Kidney glomerular epithelial cell (primary cell): ENCODE results near the gene PPP1R16B.

Experiments
- DNase-seq: peaks from one replicate; lab custom pipeline; 2025; lab: John Stamatoyannopoulos, UW

The PPP1R16B gene

DNA sequence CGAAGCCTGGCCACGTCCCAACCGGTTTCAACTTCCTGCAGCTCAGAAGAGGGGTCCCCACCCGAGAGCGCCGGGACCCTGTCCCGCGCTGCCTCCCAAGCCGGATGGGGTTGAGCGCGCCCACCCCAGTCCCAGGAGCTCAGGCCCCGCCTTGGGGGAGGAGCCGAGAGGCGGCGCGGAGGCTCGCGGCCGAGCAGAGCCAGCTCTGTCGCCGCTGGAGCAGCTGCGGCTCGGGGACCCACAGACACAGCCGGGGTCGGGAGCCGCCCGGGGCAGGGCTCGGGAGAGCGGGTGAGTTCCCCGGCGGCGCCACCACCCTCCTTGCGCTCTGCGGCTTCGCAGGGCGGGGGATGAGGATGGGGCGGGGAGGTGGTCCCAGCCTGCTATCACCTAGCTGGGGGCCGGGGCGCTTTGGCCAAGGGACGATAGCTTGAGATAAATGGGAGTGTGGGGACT, at the start of gene PPP1R16B:
Gene PPP1R16B (plus strand): TSS at position 196 of the 456 bp plus-strand sequence. CDS start 30,229 bp downstream, outside the sequence.
- DNase-seq = no peak

GRCh38 chr20:38757145-38757775, 48.2 kb upstream of the PPP1R16B start:
- DNase-seq = no peak

DNA sequence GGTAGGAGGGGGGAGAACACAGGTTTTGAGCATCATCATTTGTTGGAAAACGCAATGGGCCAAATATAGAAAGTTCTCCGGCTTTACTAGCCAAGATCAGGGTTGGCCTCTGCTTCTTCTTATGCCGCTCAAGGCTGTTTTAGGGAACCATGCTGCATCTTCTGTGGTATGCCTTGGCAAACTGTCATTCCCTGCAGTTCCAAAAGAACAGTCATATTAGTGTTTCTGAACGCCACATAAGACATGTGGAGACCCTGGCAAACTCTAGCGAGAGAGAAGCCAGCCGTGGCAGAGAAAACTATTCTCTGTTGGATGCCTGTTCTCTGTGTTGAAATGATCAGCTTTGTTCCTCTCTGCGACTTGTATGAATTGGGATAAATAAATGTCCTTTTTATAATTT, 46.4 kb upstream of the PPP1R16B start:
- no peak for DNase-seq

GRCh38 chr20:38760978-38761377, 44.5 kb upstream of the PPP1R16B start:
- no peak for DNase-seq

DNA sequence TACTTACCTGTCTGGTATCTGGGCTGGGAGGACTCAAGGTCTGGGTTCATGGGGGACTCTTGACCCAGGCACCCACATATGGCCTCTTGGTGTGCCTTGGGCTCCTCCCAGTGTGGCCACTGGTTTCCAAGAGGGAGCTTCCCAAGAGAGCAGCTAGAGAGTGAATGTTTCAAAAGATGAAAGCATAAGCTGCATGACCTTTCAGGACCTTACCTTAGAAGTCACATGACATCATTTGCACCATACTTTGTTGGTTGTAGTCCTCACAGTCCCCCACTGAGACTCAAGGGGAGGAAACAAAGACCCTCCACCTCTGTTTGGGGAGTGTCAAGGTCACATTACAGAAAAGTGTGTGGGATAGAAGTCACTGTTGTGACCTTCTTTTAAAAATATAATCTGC, 43.3 kb upstream of the PPP1R16B start:
- no peak for DNase-seq

DNA sequence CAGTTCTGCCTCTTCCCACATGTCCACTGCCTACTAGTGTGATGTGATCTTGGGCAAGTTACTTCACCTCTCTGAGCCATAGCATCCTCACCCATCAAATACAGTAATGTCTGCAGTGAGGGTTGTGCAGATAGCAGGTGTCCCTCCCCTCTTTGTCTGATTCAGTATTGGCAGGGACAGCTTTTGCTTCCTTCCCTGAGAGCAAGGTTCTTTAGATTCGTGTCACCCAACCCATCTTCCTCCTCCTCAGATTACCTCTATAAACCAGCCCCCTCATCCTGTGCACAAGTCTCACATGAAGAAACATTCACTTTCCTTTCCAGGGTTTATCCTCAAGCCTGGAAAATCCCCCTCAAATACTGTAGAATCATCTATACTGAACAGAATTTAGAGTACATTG, 41.9 kb upstream of the PPP1R16B start:
- no peak for DNase-seq

DNA sequence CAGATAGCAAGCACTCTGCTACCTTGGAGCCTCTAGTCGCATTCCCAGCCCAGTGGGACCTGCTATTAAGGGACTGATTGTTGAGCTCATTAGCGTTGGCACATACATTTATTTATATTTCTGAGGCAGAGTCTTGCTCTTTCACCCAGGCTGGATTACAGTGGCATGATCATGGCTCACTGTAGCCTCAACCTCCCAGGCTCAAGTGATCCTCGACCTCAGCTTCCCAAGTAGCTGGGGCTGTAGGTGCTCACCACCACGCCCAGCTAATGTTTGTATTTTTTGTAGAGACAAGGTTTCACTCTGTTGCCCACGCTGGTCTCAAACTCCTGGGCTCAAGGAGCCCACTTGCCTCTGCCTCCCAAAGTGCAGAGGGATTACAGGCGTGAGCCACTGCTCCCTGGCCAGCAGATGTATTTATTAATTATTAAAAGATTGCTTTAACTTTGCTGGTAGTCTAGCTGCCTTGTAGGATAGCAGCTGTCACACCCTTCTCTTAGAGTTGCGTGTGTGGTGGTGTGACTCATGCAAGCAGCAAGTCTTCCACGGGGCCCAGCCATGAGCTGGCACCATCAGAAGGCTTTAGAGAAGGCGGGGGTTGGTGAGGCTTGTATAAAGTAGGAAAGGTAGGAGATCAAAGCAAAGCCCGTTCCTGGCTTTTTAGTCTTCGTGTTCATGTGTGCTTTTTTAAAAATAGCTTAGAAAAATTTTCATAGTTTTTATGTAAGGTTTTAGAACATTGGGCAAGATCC, 40.8 kb upstream of the PPP1R16B start:
- peak; percentile 76 for DNase-seq

GRCh38 chr20:38766071-38766470, 39.4 kb upstream of the PPP1R16B start:
- no peak for DNase-seq

DNA sequence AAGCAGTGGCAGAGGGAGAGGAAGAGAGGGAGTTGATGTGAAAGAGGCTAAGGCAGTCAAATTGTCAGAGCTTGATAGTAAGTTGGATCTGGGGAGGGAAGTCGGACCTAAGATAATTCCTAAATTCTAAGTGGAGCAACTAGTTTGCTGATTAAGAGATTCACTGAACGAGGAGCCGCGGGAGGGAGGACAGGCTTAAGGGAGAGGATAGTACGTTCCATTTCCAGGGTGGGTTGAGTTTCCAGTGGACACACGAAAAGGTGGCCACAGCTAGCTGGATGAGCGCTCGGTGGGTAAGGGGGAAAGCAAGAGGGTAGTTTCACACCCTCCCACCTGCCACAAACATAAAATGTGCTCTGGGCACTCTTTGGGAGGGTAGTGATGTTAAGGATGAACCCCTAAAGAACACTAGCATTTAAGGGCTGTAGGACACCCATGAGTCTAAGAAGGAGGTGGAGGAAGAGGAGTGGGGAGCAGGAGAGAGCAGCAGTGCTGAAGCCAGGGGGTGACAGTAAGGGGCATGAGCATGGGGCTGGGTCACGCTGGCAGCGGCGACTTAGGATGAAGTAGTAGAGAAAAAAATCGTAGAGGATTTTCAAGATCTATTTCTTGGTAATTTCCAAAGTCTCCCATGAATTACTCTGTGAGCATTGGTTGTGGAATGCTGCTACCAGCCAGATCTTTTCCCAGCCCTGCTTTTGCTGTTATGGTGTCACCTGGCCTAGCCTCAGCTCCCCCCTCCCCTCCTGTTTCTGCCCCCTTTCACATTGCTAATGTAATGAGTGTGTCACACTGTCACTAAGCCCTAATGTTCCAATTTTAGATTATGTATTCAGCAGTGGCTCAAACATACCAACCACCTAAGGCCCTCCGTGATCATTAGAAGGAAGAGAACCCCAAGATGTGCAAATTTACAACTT, 35.9 kb upstream of the PPP1R16B start:
- no peak for DNase-seq

DNA sequence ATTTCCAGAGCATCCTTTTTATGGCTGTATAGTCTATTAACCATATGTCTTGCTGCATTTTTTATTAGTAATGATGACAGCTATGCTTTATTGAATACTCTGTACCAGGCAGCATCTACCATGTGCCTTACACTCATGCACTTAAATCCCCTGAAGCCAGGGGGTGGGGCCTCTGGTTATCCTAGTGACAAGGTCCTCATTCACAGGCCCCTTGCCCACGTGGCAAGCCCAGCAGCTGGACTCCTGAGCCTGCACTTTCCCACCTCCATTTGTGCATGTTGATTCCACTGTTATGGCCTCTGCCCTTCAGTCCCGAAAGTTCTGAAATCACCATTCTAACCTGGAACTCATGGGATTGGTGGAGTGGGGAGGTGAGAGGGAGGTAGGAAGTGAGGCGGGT, 35.0 kb upstream of the PPP1R16B start:
- DNase-seq = no peak

- DNase-seq = no peak
These were observed 34.5 kb upstream of the PPP1R16B start for GRCh38 chr20:38770970-38771369.

GRCh38 chr20:38771621-38772020, 33.9 kb upstream of the PPP1R16B start:
- DNase-seq = no peak

GRCh38 chr20:38774167-38774566, 31.3 kb upstream of the PPP1R16B start:
- no peak for DNase-seq

DNA sequence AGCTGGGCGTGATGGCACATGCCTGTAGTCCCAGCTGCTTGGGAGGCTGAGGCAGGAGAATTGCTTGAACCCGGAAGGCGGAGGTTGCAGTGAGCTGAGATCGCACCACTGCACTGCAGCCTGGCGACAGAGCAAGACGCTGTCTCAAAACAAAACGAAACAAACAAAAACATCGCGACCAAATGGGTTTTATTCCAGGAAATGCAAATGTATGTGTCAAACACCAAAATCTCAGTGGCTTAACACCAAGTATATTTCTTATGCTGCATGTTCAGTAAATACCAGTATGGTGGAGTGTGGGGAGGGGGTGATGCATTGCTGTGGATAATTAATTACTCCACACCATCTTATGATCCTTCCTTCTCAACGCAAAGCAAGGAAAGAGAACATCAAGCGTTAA, 29.1 kb upstream of the PPP1R16B start:
- no peak for DNase-seq

GRCh38 chr20:38779247-38780097, 26.0 kb upstream of the PPP1R16B start:
- no peak for DNase-seq

- DNase-seq = no peak
These were observed 23.2 kb upstream of the PPP1R16B start for GRCh38 chr20:38782275-38782674.

- no peak for DNase-seq
These were observed 17.6 kb upstream of the PPP1R16B start for GRCh38 chr20:38787870-38788269.

DNA sequence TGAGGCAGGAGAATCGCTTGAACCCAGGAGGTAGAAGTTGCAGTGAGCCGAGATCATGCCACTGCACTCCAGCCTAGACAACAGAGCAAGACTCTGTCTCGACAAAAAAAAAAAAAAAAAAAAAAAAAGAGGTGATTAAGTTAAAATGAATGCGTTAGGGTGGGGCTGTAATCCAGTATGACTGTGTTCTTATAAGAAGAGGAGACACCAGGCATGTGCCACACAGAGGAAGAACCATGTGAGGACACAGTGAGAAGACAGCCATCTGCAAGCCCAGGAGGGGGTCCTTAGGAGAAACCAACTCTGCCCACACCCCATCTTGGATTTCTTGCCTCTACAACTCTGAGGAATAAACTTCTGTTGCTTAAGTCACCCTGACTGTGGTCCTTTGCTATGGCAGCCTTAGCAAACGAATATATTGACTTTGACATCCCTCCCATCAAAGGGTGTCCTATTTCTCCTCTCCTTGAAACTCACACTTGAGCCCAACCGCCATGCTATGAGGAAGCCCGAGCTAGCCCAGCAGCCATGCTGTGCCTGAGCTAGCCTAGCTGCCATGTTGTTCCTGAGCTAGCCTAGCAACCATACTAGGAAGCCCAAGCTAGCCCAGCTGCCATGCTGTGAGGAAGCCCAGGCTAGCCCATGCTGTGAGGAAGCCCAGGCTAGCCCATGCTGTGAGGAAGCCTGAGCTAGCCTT, 15.8 kb upstream of the PPP1R16B start:
- DNase-seq = no peak

GRCh38 chr20:38790200-38791053, 15.1 kb upstream of the PPP1R16B start:
- DNase-seq = peak; percentile 25

DNA sequence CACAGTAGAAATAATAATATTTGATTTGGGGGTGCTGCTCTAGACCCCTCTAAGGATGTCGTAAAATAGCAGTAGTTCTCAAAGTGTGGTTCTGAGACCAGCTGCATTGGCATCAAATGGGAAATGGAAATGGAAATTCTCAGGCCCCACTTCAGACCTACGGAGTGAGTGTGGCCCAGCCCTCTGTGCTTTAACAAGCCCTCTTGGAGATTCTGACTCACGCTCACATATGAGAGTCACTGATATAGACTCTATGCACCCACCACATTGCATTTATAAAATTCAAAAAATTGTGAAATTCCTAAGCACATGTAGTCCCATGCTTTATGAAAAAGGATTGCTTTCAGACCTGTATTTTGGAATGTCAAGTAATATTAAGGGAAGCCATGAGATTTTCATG, 14.2 kb upstream of the PPP1R16B start:
- no peak for DNase-seq
